ENCODE results near the gene UBE2L6.

UBE2L6 gene

GRCh38 chr11:57501953-57502352 is 65.5 kb downstream of the UBE2L6 start:
- no peak overlapping the region for H3K4me3 ChIP-seq (ENCODE audit: low read depth, low read length)
- no peak for DNase-seq (ENCODE audit: low read depth)
- no peak for TF ChIP-seq POLR2A (IDR thresholded peaks at IDR 0.05; ENCODE audit: extremely low read depth, insufficient read length)
- TF ChIP-seq, protein P1, sequence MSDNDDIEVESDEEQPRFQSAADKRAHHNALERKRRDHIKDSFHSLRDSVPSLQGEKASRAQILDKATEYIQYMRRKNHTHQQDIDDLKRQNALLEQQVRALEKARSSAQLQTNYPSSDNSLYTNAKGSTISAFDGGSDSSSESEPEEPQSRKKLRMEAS (IDR thresholded peaks at IDR 0.05; ENCODE audit: low read depth, low read length) = no peak
- no peak for TF ChIP-seq MYC (IDR thresholded peaks at IDR 0.05; ENCODE audit: low read depth, low read length)
- no peak for TF ChIP-seq CTCF (IDR thresholded peaks at IDR 0.05; ENCODE audit: low read depth, low read length)
